ENCODE results near the gene POLD4.
A peak's percentile ranks its signal among the peaks of the same experiment; 100 is the strongest.

POLD4 gene

GRCh38 chr11:67376873-67377808 lies 23.8 kb upstream of the POLD4 start:
- no peaks in the 10 kb centered on the region for H3K9me3 Mint-ChIP-seq
- H3K4me3 Mint-ChIP-seq, result no peak overlapping the region
- H3K27me3 Mint-ChIP-seq, result peaks cover 50% of the 10 kb centered on the region
- ATAC-seq, result no peak
- no peak for DNase-seq
- H3K4me1 Mint-ChIP-seq, result peaks cover 40% of the 10 kb centered on the region
- H3K27ac Mint-ChIP-seq, result no peak overlapping the region

GRCh38 chr11:67376063-67376820 lies 22.9 kb upstream of the POLD4 start:
- H3K4me1 Mint-ChIP-seq, result peaks cover 45% of the 10 kb centered on the region
- no peak for ATAC-seq
- no peak overlapping the region for H3K27ac Mint-ChIP-seq
- H3K9me3 Mint-ChIP-seq, result no peaks in the 10 kb centered on the region
- H3K4me3 Mint-ChIP-seq, result no peak overlapping the region
- DNase-seq, result no peak
- H3K27me3 Mint-ChIP-seq, result peaks cover 57% of the 10 kb centered on the region

GRCh38 chr11:67375320-67376055 lies 22.1 kb upstream of the POLD4 start:
- H3K27ac Mint-ChIP-seq, result no peak overlapping the region
- H3K9me3 Mint-ChIP-seq, result no peaks in the 10 kb centered on the region
- H3K4me3 Mint-ChIP-seq, result no peak overlapping the region
- no peak for DNase-seq
- H3K4me1 Mint-ChIP-seq, result peaks cover 50% of the 10 kb centered on the region
- no peak for ATAC-seq
- H3K27me3 Mint-ChIP-seq, result peaks cover 57% of the 10 kb centered on the region

- peaks cover 56% of the 10 kb centered on the region for H3K4me1 Mint-ChIP-seq
- H3K4me3 Mint-ChIP-seq, result peak overlapping the region in 1 of 2 donors; percentile 88
- no peaks in the 10 kb centered on the region for H3K9me3 Mint-ChIP-seq
- no peak overlapping the region for H3K27ac Mint-ChIP-seq
- DNase-seq (no peak), ATAC-seq (no peak)
- H3K27me3 Mint-ChIP-seq, result peaks cover 57% of the 10 kb centered on the region
These were observed 21.4 kb upstream of the POLD4 start for GRCh38 chr11:67374571-67375281.

DNA sequence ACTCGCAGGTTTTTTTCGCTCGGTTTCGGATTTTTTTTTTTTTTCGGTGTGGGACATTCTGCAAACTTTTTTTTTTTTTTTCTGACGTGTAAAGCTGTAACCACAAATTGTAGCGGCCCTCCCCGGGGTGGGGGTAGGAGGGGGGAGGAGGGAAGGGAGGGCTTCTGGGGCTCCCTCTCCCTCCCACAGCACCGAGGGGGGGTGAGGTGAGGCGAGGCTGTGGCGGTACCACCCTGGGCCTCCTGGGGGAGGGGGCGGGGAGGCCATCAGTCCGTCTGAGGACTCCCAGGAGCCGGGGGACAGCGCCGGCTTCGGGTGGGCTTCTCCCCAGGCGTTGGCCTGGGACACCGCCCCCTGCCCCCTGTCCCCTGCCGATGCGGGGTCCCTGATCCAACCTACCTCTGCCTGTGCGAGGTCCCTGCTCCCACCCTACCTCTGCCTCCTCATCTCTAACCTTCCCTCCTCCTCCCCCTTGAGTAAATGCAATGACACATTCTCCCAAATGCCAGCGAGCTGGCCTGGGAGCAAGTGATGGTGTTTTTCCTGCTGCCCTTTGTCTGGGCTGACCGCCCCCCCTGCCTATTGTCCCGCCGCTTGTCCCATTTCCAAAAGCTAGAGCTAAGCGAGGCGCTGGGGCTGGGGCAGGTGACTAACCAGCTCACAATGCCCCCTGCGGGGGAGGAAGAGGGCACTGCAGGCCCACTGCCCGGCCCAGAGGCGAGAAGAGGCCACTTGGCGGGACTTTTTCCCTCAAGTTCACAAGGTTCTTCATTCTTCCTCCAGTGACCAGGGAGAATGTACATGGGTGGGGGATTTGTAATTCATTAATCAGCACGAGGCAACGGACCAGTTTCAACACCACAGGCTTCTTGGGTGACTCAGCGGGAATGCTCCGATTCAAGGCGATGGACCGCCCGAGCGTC lies 20.6 kb upstream of the POLD4 start:
- peak; percentile 58 for ATAC-seq

GRCh38 chr11:67372993-67373647 lies 19.8 kb upstream of the POLD4 start, which contains the start of gene CLCF1:
Gene CLCF1 (minus strand): TSS chr11:67373598. CDS start chr11:67373539, 59 bp downstream.
- DNase-seq (no peak), ATAC-seq (peak; percentile 20)
- H3K9me3 Mint-ChIP-seq, result no peaks in the 10 kb centered on the region
- peak within 1 kb of the TSS; percentile 88 to 89 for H3K4me3 Mint-ChIP-seq
- H3K27ac Mint-ChIP-seq, result peak within 1 kb of the TSS in 1 of 2 donors; percentile 89
- H3K27me3 Mint-ChIP-seq, result peaks cover 60% of the 10 kb centered on the region
- H3K4me1 Mint-ChIP-seq, result peaks cover 63% of the 10 kb centered on the region

More for the DNA sequence above, 20.6 kb upstream of the POLD4 start:
- Mint-ChIP-seq H3K27ac (peak overlapping the region in 1 of 2 donors; percentile 89), H3K4me1 (peaks cover 60% of the 10 kb centered on the region), H3K4me3 (peak overlapping the region; percentile 88 to 89), H3K27me3 (peaks cover 60% of the 10 kb centered on the region), H3K9me3 (no peaks in the 10 kb centered on the region)
- peak; percentile 56 to 60 for DNase-seq

DNA sequence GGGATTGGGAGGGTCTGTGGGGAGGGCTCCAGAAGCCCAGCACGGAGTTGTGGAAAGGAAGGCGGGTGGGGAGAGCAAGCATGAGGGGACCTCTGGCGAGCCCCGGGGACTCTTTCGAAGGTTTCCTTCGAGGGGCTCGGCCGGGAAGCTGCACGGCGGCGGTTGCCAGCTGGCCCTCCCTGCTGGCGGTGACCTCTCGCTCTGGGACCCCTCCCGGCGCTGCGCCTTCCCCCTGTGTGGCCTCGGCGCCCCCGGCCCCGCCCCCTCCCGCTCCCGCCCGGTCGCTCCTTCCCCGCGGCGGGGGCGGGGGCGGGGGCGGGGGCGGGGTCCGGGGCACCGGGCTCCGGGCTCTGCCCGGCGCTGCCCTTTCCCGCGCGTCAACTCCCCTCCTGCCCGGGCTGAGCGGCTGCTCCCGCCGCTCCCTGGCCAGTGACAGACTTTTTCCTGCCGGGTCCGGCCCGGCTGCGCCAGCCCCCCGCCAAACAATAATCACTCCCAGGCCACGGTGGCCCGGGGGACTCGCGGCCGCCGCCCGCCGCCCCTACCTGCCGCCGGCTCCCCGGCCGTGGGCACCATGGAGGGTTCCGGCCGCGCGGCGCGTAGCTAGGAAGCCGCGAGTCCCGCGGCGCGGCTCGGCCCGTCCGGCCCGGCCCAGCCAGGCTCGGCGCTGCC lies 19.1 kb upstream of the POLD4 start:
- no peak for ATAC-seq
- no peaks in the 10 kb centered on the region for H3K9me3 Mint-ChIP-seq
- H3K4me1 Mint-ChIP-seq, result peaks cover 69% of the 10 kb centered on the region
- H3K27me3 Mint-ChIP-seq, result peaks cover 60% of the 10 kb centered on the region
- H3K4me3 Mint-ChIP-seq, result peak overlapping the region; percentile 46 to 75
- DNase-seq, result no peak
- no peak overlapping the region for H3K27ac Mint-ChIP-seq

DNA sequence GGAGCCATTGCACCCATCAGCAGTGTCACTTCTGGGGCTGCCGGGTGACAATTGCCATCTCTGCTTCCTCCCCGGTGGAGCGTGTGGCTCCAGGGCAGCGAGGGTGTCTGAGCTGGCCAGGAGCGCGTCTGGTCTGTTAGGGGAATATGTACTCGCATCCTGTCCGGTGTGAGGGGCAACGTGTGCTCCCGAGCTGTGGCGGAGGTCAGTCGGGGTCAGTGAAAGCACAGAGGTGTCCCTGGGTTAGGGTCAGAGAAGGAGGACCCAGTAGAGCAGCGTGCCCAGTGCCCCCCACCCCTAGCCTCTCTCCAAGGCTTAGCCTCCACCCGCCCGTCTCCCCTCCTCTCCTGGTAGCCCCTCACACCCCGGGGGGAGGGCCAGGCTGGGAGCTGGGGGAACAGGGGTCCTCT lies 18.6 kb upstream of the POLD4 start:
- no peak overlapping the region for H3K27ac Mint-ChIP-seq
- DNase-seq, result no peak
- peaks cover 69% of the 10 kb centered on the region for H3K4me1 Mint-ChIP-seq
- H3K27me3 Mint-ChIP-seq, result peaks cover 60% of the 10 kb centered on the region
- H3K4me3 Mint-ChIP-seq, result peak overlapping the region; percentile 46 to 75
- ATAC-seq, result no peak
- no peaks in the 10 kb centered on the region for H3K9me3 Mint-ChIP-seq

DNA sequence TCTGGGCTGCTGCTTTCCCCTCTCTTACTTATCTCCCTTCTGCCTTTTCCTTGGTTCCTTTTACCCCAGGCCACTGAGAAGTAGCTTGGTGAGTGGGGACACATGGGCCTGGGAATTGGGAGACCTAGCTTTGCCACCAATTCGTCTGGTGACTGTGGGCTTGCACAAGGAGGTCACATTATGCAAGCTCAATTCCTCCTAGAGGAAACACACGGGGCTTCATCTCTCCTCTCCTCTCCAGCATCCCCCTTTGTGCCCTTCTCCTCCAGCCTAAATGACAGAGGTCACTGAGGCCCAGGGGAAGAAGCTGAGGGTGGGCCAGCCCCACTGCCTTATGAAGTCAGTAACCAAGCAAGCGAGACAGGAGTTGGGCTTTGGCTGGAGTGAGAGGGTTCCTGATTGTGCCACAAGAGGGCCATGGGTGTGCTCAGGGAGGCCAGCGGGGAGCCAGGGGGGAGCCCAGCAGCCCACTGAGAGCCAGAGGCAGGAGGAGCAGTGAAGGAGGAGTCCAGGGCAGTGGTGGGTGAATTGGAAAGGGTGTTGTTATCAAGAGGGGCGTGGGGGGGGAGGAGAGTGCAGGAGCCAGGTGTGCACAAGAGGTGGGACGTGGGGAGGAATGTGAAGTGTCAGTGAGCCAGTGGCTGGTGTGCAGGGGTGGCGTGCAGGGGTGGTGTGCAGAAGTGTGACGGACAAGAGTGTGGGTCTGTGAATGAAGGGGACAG lies 18.0 kb upstream of the POLD4 start:
- Mint-ChIP-seq H3K9me3 (no peaks in the 10 kb centered on the region), H3K27ac (no peak overlapping the region), H3K4me3 (peak overlapping the region; percentile 46 to 75), H3K27me3 (peaks cover 58% of the 10 kb centered on the region), H3K4me1 (peaks cover 74% of the 10 kb centered on the region)
- DNase-seq (no peak), ATAC-seq (no peak)

DNA sequence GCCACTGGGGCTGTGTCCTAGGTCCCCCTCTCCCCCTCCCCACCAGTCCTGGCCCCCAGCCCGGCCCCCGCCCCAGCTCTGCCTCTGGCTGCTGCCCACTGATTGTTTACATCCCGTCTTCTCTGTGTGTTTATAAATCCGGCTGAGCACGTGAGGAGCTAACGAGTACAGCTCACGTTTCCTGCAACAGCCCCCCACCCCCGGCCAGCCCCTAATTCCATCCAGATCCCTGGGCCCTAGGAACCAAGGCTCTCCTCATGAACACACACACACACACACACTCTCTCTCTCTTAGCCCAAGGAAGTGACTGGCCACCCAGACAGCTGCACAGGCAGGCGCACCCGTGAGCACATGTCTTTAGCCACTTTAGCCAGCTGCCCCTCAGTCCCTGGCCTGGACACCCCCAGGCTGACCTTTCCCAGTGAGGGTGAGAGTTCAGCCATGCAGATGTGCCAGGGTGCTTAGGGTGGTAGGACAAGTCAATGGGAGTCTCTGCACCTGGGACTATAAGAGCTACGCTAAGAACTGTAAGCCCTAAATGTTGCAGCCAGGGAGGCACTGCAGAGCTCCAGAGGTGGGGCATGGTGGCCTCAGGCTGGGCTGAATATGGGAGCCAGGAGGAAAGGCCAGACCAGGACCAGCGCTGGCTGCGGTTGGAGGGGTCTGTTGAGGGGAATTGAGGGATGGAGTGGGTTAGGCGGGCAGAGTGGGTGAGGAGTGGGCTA lies 17.2 kb upstream of the POLD4 start:
- Mint-ChIP-seq H3K9me3 (no peaks in the 10 kb centered on the region), H3K27ac (no peak overlapping the region), H3K4me1 (peaks cover 76% of the 10 kb centered on the region), H3K27me3 (peaks cover 49% of the 10 kb centered on the region), H3K4me3 (no peak overlapping the region)
- DNase-seq, result no peak
- no peak for ATAC-seq

- H3K27me3 Mint-ChIP-seq, result peaks cover 43% of the 10 kb centered on the region
- no peaks in the 10 kb centered on the region for H3K9me3 Mint-ChIP-seq
- H3K4me3 Mint-ChIP-seq, result no peak overlapping the region
- ATAC-seq (no peak), DNase-seq (no peak)
- peaks cover 76% of the 10 kb centered on the region for H3K4me1 Mint-ChIP-seq
- no peak overlapping the region for H3K27ac Mint-ChIP-seq
These were observed 16.5 kb upstream of the POLD4 start for GRCh38 chr11:67369801-67370284.

DNA sequence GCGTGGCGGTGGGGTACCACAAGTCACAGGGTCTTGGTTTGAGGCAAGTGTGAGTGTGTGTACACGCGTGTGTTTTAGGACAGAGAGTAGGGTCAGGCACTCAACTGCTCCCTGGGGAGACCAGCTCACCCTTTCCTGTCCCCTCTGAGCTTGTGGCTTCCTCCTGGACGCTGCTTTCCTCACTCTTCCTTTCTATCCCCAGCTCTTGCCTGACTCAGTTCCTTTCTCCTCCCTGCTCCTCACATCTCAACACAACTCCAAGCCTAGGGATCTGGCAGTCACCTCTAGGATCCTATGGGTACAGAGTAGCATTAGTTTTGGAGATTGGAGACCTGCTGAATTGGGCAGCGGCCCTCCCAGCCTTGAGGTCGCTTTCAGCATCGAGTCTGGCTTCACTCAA lies 15.9 kb upstream of the POLD4 start:
- no peak for ATAC-seq
- no peak for DNase-seq
- H3K27ac Mint-ChIP-seq, result no peak overlapping the region
- H3K27me3 Mint-ChIP-seq, result peaks cover 38% of the 10 kb centered on the region
- H3K4me1 Mint-ChIP-seq, result peaks cover 76% of the 10 kb centered on the region
- H3K4me3 Mint-ChIP-seq, result no peak overlapping the region
- no peaks in the 10 kb centered on the region for H3K9me3 Mint-ChIP-seq

All from stimulated activated naive CD8-positive, alpha-beta T cell treated with anti-CD3 and anti-CD28 coated beads, Interleukin-15, amount 100 ng/mL, for 72 hours (primary cell).